A172 (cell line): ENCODE measurements around the gene HCFC1. TPM values are rescaled to one million over a fixed set of nuclear protein-coding genes. Genes with fewer than 3 reads are reported as not detected.
A peak's percentile ranks its signal among the peaks of the same experiment; 100 is the strongest.

Experiments
- DNase-seq: peaks from one replicate; pipeline ENCODE4 v3.0.0-alpha.2; 2015; ENCODE audit warnings: low spot score
- total RNA-seq: library from RNA; depleted of rRNA; stranded (reverse); fragments of >200 nt; shearing (Covaris generic); gene quantifications from 2 replicates; pipeline ENCODE4 v1.2.3, GENCODE V29; 2014

Gene HCFC1
- total RNA-seq, 1 experiment from 2014 or later, result 40.8 TPM

- no peak for DNase-seq
Observed at GRCh38 chrX:153974003-153974725, 2.5 kb upstream of the HCFC1 start.

- no peak for DNase-seq
Observed at GRCh38 chrX:153973127-153974002, 1.7 kb upstream of the HCFC1 start.

GRCh38 chrX:153972368-153973126, 929 bp upstream of the HCFC1 start, which contains the start of gene TMEM187:
Gene TMEM187 (plus strand): TSS chrX:153972754. CDS start chrX:153982063, 9,309 bp downstream.
- DNase-seq, result peak; percentile 91

- DNase-seq, result peak; percentile 82
Observed at GRCh38 chrX:153971124-153971449, 531 bp downstream of the HCFC1 start.

GRCh38 chrX:153970357-153971123, 1.1 kb downstream of the HCFC1 start:
- DNase-seq, result peak; percentile 82

GRCh38 chrX:153969904-153970356, 1.7 kb downstream of the HCFC1 start:
- DNase-seq, result peak; percentile 38

- no peak for DNase-seq
Observed at GRCh38 chrX:153969125-153969903, 2.3 kb downstream of the HCFC1 start.

GRCh38 chrX:153968754-153969124, 2.9 kb downstream of the HCFC1 start:
- no peak for DNase-seq

- DNase-seq, result no peak
Observed at GRCh38 chrX:153968255-153968654, 3.4 kb downstream of the HCFC1 start.

GRCh38 chrX:153967536-153968224, 3.9 kb downstream of the HCFC1 start:
- no peak for DNase-seq

GRCh38 chrX:153966841-153967535, 4.6 kb downstream of the HCFC1 start:
- DNase-seq, result no peak

GRCh38 chrX:153966283-153966688, 5.3 kb downstream of the HCFC1 start:
- DNase-seq, result no peak

- DNase-seq, result no peak
Observed at GRCh38 chrX:153965406-153965805, 6.2 kb downstream of the HCFC1 start.

GRCh38 chrX:153964105-153964504, 7.5 kb downstream of the HCFC1 start:
- DNase-seq, result no peak

GRCh38 chrX:153963546-153963945, 8.1 kb downstream of the HCFC1 start:
- no peak for DNase-seq

GRCh38 chrX:153961292-153961691, 10.3 kb downstream of the HCFC1 start:
- no peak for DNase-seq

- no peak for DNase-seq
Observed at GRCh38 chrX:153960786-153961185, 10.8 kb downstream of the HCFC1 start.

- DNase-seq, result no peak
Observed at GRCh38 chrX:153960077-153960476, 11.5 kb downstream of the HCFC1 start.

GRCh38 chrX:153959649-153960048, 12.0 kb downstream of the HCFC1 start:
- DNase-seq, result no peak
